T-helper 2 cell treated with Interferon-gamma antibody and Interleukin-4, amounts not matched to agents 100 ng/mL and 5 ng/mL, for 36 hours (primary cell): Measurements from ENCODE around the gene POLR1A. TPM values are rescaled to one million over a fixed set of nuclear protein-coding genes. Genes with fewer than 3 reads are reported as not detected.

Source experiments
- intact Hi-C: fragments of 100-400 bp; cut with micrococcal nuclease; formaldehyde crosslinking; loops from one replicate; pipeline ENCODE4 v1.15.1; 2023
- total RNA-seq: library from RNA; stranded (reverse); gene quantifications from 2 replicates; pipeline ENCODE4 v1.2.3, GENCODE V29; 2022

Gene POLR1A
- total RNA-seq, 1 donor from 2014 or later: 47.2 TPM

- intact Hi-C loops: no loop called here
Observed at GRCh38 chr2:85987266-85988174, 118.2 kb downstream of the POLR1A start.

- intact Hi-C loops: no loop called here
Observed at GRCh38 chr2:85986121-85986520, 119.6 kb downstream of the POLR1A start.

- intact Hi-C loops: no loop called here
Observed at GRCh38 chr2:85984788-85985187, 120.9 kb downstream of the POLR1A start.

GRCh38 chr2:85983766-85984165 lies 121.9 kb downstream of the POLR1A start:
- intact Hi-C loops: no loop called here

GRCh38 chr2:85981579-85982247 lies 124.0 kb downstream of the POLR1A start:
- intact Hi-C loops: no loop called here

GRCh38 chr2:85978883-85979780 lies 126.6 kb downstream of the POLR1A start:
- intact Hi-C loops: no loop called here

GRCh38 chr2:85976106-85976920 lies 129.4 kb downstream of the POLR1A start:
- intact Hi-C loops: no loop called here

- intact Hi-C loops: no loop called here
Observed at GRCh38 chr2:85975581-85975980, 130.1 kb downstream of the POLR1A start.

GRCh38 chr2:85974390-85974789 lies 131.3 kb downstream of the POLR1A start:
- intact Hi-C loops: no loop called here

GRCh38 chr2:85972355-85972754 lies 133.3 kb downstream of the POLR1A start:
- intact Hi-C loops: no loop called here

- intact Hi-C loops: no loop called here
Observed at GRCh38 chr2:85971366-85971765, 134.3 kb downstream of the POLR1A start.

Other genes with a start within 250 kb of the POLR1A start
- gene ST3GAL5, start 216.9 kb downstream of the POLR1A start, total RNA-seq: 30.4 and 30.8 TPM in 2 replicates
- gene PTCD3, start 349 bp upstream of the POLR1A start, total RNA-seq: 141 and 143 TPM in 2 replicates
- 168 and 169 TPM in 2 replicates for gene IMMT, start 89.6 kb upstream of the POLR1A start, total RNA-seq
- gene MRPL35, start 93.6 kb upstream of the POLR1A start, total RNA-seq: 48.5 and 55.6 TPM in 2 replicates
- 0.45 and 0.57 TPM in 2 replicates for gene REEP1, start 231.7 kb upstream of the POLR1A start, total RNA-seq